Peyer's patch (tissue), 4 donors: ENCODE results near the gene GNG7.
"Not testable (repeated sequence)": the region's sequence is repeated elsewhere in the genome, so short reads cannot be mapped to it uniquely, and the experiment has no call there.

ENCODE experiments used
- POLR2A ChIP-seq, 2 donors: fragments of 450-650 bp; IDR thresholded peaks; one replicate each; pipeline ENCODE4 v1.5.1; 2017; ENCODE audit warnings: antibody characterized with exemption in 2 of 2, mild to moderate bottlenecking in 2 of 2, moderate library complexity in 2 of 2
- TF ChIP-seq, protein P1 (sequence below), 6 experiments: fragments of 450-650 bp in 4 of 6; fragments of 200-600 bp in 2 of 6; sonication (generic) in 1 of 6; IDR thresholded peaks; one replicate each; pipeline ENCODE4 v1.5.1; 2017 to 2019; ENCODE audit warnings: antibody characterized with exemption in 6 of 6, mild to moderate bottlenecking in 3 of 6, moderate library complexity in 1 of 6

GRCh38 chr19:2605889-2606288, 96.6 kb downstream of the GNG7 start:
- TF ChIP-seq, protein P1, sequence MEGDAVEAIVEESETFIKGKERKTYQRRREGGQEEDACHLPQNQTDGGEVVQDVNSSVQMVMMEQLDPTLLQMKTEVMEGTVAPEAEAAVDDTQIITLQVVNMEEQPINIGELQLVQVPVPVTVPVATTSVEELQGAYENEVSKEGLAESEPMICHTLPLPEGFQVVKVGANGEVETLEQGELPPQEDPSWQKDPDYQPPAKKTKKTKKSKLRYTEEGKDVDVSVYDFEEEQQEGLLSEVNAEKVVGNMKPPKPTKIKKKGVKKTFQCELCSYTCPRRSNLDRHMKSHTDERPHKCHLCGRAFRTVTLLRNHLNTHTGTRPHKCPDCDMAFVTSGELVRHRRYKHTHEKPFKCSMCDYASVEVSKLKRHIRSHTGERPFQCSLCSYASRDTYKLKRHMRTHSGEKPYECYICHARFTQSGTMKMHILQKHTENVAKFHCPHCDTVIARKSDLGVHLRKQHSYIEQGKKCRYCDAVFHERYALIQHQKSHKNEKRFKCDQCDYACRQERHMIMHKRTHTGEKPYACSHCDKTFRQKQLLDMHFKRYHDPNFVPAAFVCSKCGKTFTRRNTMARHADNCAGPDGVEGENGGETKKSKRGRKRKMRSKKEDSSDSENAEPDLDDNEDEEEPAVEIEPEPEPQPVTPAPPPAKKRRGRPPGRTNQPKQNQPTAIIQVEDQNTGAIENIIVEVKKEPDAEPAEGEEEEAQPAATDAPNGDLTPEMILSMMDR (IDR thresholded peaks at IDR 0.05), result not testable (repeated sequence)
- not testable (repeated sequence) for TF ChIP-seq POLR2A (IDR thresholded peaks at IDR 0.05)
